Neural progenitor cell (in vitro differentiated cells): ENCODE data around the gene FAM162A.

Experiments
- EZH2 ChIP-seq: fragments of 200-600 bp; sonication (generic); IDR thresholded peaks from 2 replicates; pipeline ENCODE4 v1.6.1; 2017; ENCODE audit warnings: antibody characterized with exemption, mild to moderate bottlenecking, moderate library complexity
- TF ChIP-seq, protein P1 (sequence below): fragments of 200-600 bp; sonication (generic); IDR thresholded peaks from 2 replicates; pipeline ENCODE4 v1.5.1; 2017; ENCODE audit warnings: antibody characterized with exemption, mild to moderate bottlenecking

GRCh38 chr3:122397201-122397600 lies 13.2 kb downstream of the FAM162A start:
- TF ChIP-seq, protein P1, sequence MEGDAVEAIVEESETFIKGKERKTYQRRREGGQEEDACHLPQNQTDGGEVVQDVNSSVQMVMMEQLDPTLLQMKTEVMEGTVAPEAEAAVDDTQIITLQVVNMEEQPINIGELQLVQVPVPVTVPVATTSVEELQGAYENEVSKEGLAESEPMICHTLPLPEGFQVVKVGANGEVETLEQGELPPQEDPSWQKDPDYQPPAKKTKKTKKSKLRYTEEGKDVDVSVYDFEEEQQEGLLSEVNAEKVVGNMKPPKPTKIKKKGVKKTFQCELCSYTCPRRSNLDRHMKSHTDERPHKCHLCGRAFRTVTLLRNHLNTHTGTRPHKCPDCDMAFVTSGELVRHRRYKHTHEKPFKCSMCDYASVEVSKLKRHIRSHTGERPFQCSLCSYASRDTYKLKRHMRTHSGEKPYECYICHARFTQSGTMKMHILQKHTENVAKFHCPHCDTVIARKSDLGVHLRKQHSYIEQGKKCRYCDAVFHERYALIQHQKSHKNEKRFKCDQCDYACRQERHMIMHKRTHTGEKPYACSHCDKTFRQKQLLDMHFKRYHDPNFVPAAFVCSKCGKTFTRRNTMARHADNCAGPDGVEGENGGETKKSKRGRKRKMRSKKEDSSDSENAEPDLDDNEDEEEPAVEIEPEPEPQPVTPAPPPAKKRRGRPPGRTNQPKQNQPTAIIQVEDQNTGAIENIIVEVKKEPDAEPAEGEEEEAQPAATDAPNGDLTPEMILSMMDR: no peak
- no peak for TF ChIP-seq EZH2
